Right renal pelvis (tissue), 4 donors: ENCODE results near the gene NFKBIL1. TPM values are rescaled to one million over a fixed set of nuclear protein-coding genes. Genes with fewer than 3 reads are reported as not detected.
A peak's percentile ranks its signal among the peaks of the same experiment; 100 is the strongest.
"Not testable (repeated sequence)": the region's sequence is repeated elsewhere in the genome, so short reads cannot be mapped to it uniquely, and the experiment has no call there.

Experiments used
- DNase-seq, 4 donors: peaks; one replicate each; pipeline ENCODE4 v3.0.0-alpha.2; 2013; ENCODE audit warnings: low read depth in 4 of 4, low spot score in 3 of 4, missing footprints in 1 of 4
- polyA plus RNA-seq, 4 donors: library from polyadenylated mRNA; unstranded; fragments of 120-200 nt; gene quantifications; one replicate each; pipeline ENCODE4 v1.2.1, GENCODE V29; 2013; ENCODE audit not compliant: insufficient read length in 4 of 4

NFKBIL1 gene
- polyA plus RNA-seq, 4 donors = 19.1 to 27.4 (median 20.8) TPM

DNA sequence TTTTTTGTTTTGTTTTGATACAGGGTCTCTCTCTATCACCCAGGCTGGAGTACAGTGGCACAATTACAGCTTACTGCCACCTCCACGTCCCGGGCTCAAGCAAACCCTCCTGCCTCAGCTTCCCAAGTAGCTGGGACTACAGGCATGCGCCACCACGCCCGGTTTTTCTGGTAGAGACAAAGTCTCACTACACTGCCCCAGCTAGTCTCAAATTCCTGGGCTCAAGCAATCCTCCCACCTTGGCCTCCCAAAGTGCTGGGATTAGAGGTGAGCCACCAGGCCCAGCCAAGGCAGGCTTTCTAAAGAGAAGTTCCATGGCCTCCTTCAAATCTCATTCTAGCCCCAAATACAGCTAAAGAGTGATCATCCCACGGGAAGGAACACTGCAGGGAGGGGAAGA is 13.4 kb upstream of the NFKBIL1 start:
- DNase-seq = no peak

DNA sequence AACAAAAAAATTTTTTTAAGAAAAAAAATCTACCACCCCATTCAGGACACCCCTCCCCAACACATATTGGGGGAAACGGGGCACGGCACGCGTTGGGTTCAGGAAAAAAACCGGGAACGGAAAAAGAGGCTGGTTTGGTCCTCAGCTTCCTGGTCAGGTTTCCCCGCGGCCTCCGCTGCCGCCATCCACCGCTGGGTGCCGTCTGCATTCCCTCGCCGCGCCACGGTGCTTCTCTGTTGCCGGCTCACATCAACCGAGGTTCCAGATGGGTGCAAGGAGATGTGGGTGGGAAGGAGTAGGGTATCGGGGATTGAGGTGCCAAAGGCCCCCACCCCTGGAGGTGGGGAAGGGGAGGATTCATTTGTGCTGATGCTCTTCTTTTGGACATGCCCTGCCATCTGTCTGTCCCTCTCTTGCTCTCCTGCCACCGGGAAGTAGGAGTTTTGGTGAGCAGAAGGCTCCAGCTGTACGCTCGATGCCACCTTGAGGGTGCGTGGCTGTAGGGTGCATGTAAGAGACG is 12.8 kb upstream of the NFKBIL1 start:
- DNase-seq = no peak

GRCh38 chr6:31535538-31536324 is 11.7 kb upstream of the NFKBIL1 start:
- no peak for DNase-seq

DNA sequence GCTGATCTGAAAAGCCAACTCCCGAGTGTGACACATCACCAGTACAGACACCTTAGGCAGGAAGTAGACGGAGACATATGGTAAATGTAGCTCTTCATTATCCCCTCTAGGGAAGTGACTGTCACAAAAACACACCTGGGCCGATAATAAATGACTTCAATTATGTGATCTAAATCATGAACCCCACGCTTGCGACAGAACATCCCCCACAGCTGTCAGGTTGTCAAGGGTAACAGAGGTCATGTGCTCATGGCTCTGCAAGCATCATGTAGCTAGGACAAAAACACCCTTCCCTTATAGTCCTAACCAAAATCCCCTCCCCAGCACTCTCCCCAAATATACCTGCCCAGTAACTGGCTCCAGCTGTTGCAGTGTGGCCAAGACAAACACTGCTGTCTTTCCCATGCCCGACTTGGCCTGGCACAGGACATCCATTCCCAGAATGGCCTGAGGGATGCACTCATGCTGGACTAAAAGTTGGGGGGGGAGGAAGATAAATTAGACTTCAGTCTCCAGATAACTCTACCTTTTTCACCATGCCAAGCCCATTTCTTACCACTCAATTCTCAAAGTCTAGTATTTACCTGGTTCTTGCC is 8.5 kb upstream of the NFKBIL1 start:
- no peak for DNase-seq

GRCh38 chr6:31540640-31541039 is 6.8 kb upstream of the NFKBIL1 start:
- no peak for DNase-seq

DNA sequence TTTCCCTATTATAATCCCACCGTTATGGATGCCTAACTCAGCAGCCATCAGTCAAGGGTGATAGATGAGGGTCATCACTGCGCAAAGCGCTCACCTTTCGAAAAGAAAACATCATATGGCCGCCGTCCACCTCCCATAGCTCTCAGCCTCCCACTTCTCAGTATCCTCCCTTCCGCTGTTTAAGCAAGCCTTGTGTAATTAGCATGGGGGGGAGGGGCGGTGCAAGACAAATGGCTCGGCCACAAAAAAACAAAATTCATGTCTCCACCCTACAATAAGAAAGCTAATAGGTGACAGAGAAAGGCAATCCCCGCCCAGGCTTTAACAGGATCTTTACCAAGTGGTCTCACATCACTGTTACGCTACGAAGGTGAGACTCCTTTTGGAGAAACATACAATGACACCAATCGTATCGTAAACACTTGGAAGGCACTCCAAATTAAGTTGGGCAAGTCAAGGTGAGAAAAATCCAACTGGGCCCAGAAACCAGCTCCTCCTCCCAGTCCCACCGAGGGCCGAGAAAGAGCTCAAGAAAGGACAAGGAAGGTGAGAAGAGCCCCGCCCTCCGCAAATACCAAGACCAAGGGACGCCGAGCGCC is 6.2 kb upstream of the NFKBIL1 start:
- DNase-seq = peak in 2 of 4 donors; percentile 29 to 41

GRCh38 chr6:31541658-31542521 is 5.5 kb upstream of the NFKBIL1 start, which contains the start of gene DDX39B:
DDX39B (minus strand) TSS chr6:31542003; CDS start chr6:31540532, 1,471 bp downstream.
- peak; percentile 95 to 97 (median 96) for DNase-seq

GRCh38 chr6:31543639-31544038 is 3.8 kb upstream of the NFKBIL1 start:
- no peak for DNase-seq

- DNase-seq = no peak
Measured at GRCh38 chr6:31544676-31545075, 2.7 kb upstream of the NFKBIL1 start.

DNA sequence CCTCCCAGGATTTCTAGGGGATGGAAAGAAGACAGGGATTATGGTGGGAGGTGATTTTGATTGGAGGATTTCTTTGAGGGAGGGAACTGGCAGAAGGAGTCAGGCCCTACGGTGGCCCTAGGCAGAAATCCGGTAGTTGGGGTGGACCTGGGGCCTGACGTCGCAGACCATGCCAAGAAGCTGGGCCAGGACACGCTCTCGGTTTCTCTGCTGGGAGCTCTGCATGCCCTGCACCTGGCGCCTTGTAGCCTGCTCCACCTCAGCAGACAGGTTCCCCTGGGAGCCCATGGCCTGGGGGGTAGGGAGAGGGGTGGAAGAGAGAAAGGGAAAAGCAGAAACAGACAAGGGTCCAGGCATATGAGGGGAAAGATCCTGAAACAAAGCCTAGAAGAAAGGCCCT is 2.1 kb upstream of the NFKBIL1 start:
- DNase-seq = no peak

- peak; percentile 75 to 84 (median 79) for DNase-seq
Measured at GRCh38 chr6:31546339-31546957, 960 bp upstream of the NFKBIL1 start, which contains the start of gene ATP6V1G2. ATP6V1G2 (minus strand) TSS chr6:31546608; CDS start chr6:31546559, 49 bp downstream.

DNA sequence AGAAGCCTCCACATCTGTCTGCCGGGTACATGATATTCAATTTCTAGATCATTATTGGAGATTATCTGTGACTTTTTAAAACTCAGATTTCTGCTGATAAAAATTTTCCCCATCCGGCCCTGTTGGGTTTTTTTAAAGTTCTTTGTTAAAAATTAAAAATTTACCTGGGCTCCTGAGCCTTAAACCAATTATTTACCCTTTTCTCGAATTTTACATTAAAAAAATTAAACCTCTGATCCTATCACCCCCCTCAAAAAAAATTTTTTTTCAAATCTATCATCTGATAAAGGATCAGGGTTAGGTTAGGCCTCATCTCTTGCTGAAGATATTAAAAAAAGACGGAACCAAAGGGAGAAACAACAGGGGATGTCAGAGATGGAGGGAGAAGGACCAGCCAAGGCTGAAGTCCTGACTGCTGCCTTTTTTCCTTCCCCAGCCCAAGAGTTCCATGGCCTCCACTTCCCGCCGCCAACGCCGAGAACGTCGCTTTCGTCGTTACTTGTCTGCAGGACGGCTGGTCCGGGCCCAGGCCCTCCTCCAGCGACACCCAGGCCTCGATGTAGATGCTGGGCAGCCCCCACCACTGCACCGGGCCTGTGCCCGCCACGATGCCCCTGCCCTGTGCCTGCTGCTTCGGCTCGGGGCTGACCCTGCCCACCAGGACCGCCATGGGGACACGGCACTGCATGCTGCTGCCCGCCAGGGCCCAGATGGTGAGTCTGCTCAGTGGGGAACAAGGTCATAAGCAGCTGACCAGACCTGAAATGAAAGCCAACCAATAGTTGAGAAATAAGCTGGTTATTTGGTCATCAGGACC is 527 bp downstream of the NFKBIL1 start:
- DNase-seq = no peak

DNA sequence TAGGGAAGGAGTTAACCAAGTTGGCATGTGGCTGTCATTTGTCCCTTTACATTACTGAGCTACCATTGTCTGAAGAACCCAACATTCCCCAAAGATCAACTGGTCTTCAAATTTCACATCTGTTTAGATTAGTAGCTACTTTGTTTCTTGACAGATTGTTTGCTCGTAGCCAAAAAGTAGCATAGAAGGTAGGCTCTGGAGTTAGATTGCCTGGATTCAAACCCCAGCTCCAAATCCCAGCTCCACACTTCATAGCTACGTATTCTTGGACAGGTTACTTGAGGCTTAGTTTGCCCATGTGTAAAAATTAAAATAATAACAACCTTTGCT is 1.1 kb downstream of the NFKBIL1 start:
- no peak for DNase-seq

GRCh38 chr6:31551371-31551770 is 4.0 kb downstream of the NFKBIL1 start:
- DNase-seq = not testable (repeated sequence)

DNA sequence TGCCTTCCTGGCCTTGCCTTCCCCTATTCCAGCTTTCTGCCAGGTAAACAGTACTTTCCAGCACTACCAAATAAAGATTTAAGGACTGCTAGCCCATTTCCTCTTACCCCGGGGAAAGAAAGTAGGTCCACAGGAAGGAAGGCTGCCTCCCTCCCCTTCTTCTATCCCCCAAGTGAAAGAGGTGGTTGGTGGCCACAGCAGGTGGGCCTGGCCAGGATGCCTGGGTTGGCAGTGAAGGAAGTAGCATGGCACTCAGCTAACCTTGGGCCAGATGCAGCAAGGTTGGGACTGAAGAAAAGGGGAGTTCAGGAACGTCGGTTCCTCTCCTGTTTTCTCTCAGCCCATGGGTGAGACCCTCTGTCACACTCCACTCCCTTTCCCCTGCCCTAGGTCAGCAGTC is 8.9 kb downstream of the NFKBIL1 start:
- DNase-seq = no peak

- no peak for DNase-seq
Measured at GRCh38 chr6:31557443-31558317, 10.3 kb downstream of the NFKBIL1 start.

GRCh38 chr6:31558318-31558625 is 10.9 kb downstream of the NFKBIL1 start:
- DNase-seq = no peak
